ENCODE data around the gene CD2AP.
"Not testable (repeated sequence)": the region's sequence is repeated elsewhere in the genome, so short reads cannot be mapped to it uniquely, and the experiment has no call there.

GRCh38 chr6:47647626-47648025 is 170.0 kb downstream of the CD2AP start:
- not testable (repeated sequence) for TF ChIP-seq CTCF (IDR thresholded peaks at IDR 0.05 in 2 of 3, conservative IDR thresholded peaks at IDR 0.05 in 1 of 3; ENCODE audit: insufficient read depth in 2 of 3, low read depth in 1 of 3, low read length in 3 of 3); SRSF7 (optimal IDR thresholded peaks at IDR 0.05; ENCODE audit: low read depth, low read length); POLR2A (conservative IDR thresholded peaks at IDR 0.05); ZNF384 (IDR thresholded peaks at IDR 0.05; ENCODE audit: low read depth, low read length); POLR2AphosphoS5 (IDR thresholded peaks at IDR 0.05; ENCODE audit: control insufficient read depth, insufficient read depth, low read depth, low read length); HCFC1 (IDR thresholded peaks at IDR 0.05; ENCODE audit: low read depth, low read length); TEAD4 (IDR thresholded peaks at IDR 0.05; ENCODE audit: low read length); TEAD4 (CRISPR knock-in tag; IDR thresholded peaks at IDR 0.05; ENCODE audit: borderline replicate concordance); EGR1 (conservative IDR thresholded peaks at IDR 0.05); KLF16 (IDR thresholded peaks at IDR 0.05); NFRKB (IDR thresholded peaks at IDR 0.05; ENCODE audit: low read depth)
